CD4-positive, alpha-beta T cell treated with Interleukin-15 for 4 hours (primary cell): ENCODE measurements around the gene CNTN5.

Experiments used
- DNase-seq: peaks from one replicate; pipeline ENCODE4 v3.0.0-alpha.2; 2020; ENCODE audit warnings: low spot score

Gene CNTN5

DNA sequence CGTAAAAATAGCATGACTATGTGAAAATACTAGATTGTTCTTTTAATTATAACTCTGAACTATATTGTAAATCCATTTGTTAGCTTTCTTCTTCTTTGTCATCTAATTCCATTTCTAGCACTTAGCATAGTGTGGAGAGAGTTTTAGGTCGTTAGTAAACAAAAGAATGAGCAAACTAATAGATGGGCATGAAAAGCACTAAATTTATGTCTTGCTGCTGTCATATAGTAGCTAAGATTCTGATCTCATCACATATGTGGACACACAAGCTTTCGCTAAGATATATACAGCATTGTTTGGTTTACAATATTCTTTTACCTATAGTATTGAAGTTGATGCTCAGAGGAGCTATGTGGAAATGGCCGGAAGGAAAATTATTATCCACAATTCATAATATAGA is 370.5 kb downstream of the CNTN5 start:
- no peak for DNase-seq

- no peak for DNase-seq
These were observed 385.6 kb downstream of the CNTN5 start for GRCh38 chr11:99406345-99406744.

- DNase-seq: no peak
These were observed 389.9 kb downstream of the CNTN5 start for GRCh38 chr11:99410636-99411035.

GRCh38 chr11:99418927-99419720 is 398.4 kb downstream of the CNTN5 start:
- DNase-seq: no peak

GRCh38 chr11:99419991-99420390 is 399.2 kb downstream of the CNTN5 start:
- no peak for DNase-seq

DNA sequence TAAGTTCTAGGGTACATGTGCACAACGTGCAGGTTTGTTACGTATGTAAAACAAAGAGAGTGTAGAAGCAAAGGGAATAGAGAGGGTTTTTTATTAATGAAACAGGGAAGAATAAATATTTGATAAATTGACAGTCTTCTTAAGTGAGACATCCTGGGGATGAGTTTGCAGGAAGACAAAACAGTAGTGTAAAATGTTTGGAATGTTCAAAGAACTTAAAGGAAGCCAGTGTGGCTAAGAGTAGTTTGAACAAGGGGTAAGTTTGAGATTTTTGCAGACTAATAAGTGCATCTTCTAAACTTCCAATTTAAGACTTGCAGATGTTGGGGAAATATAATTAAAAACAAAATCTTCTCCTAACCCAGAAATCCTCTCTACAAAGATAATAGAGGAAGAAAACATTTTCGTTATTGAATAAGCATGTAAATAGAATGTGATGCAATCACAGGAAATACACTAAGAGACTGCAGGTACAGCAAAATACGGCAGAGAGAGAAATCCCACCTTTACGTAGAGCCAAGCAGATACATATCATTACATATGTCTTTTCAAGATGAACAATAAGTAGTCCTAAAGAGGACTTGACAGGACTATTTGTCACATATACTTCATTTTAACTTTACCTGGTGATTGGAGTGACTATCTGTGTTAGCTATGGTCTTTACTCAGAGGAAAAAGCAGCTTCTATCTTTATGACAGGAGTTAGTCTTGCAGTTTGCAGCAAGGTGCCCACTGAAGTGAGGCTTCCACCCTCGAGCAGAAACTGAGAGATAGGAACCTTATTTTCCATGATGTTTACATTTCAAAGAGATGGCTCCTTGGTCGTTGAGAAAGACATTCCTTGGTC is 402.1 kb downstream of the CNTN5 start:
- no peak for DNase-seq

- no peak for DNase-seq
These were observed 402.8 kb downstream of the CNTN5 start for GRCh38 chr11:99423428-99423983.

DNA sequence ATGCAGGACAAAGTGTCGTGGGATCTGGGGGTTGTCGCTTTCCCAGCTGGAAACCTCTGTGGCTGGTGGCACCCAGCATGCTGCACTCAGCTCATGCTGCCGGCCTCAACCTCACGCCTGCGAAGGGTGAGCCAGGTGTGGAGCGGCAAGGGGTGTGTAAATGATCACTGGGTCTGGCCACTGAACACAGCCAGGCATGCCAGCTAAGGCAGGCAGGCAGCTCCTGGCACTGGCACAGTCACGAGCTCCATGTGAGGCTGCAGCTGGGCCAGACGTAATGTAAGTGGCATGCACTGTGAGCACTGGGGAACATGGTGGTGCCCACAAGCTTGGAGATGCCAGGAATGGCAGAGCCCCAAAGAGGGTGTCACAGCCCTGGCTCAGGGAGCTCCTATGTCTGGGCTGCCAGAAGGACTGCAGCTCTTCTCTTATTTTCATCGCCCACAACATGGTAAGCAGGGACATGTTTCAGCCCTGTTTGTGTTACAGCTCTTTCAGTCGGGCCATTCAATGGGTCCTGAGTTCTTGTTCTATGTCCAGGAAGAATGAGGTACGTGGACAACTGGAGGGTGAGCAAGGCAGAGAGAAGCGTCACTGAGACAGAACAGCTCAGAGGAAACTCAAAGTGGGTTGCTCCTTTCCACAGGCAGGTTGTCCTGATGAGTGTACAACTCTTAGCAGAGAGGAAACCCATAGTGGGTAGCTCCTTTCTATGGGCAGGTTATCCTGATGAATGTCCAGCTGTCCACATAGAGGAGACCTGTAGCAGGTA is 403.8 kb downstream of the CNTN5 start:
- no peak for DNase-seq

- no peak for DNase-seq
These were observed 404.8 kb downstream of the CNTN5 start for GRCh38 chr11:99425596-99425995.

- DNase-seq: no peak
These were observed 411.9 kb downstream of the CNTN5 start for GRCh38 chr11:99432677-99433076.

DNA sequence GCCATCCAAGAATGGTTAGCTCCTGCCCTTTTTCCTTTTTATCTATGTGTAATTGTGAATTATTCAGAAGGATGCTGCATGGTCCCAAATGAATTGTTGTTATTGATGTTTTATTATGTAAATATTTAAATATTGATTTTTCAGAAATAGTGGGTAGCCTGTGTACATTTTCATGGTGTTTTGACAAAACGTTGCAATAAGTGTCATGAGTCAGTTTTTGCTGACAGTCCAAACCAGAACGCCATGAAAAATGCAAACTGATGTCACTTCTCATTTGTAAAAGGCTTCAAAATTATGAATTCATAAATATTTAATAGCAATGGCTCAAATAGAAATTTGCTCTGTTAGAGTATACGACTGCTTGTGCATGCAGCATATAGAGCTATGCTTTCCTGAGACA is 422.5 kb downstream of the CNTN5 start:
- DNase-seq: no peak

DNA sequence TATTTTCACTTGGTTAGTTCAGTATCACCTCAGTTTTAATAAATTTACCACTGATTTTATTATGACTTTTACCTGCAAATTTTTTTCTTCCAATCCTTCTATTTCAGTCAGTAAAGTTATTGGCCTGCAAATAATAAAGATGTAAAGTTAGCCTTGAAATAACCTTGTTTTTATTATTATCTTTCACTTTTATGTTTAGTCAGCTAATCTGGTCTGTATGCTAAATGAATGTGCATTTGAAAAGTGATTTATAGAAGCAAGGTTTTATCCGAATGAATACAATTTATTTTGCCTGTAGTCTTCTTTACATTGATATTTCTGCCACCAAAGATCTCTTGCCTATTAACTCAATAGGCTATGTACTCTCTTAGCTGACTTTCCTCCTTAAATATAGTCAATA is 425.7 kb downstream of the CNTN5 start:
- no peak for DNase-seq

DNA sequence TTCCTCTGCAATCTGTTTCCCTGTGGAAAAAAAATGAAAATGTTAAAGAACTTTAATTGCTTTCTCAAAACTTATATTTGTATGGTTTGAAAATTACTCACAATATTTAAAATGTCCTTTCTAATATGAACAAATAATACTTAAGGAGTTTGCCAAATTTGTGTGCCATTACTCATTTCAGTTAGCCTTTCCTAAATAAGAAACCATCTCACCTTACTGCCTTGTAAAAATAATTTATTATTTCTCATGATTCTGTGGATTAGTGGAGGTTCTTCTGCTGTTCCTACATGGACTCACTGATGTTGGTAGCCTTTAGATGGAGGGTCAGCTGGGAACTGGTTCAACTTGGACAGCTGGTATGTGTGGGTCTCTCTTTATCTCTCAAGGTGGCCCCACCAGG is 428.6 kb downstream of the CNTN5 start:
- no peak for DNase-seq

DNA sequence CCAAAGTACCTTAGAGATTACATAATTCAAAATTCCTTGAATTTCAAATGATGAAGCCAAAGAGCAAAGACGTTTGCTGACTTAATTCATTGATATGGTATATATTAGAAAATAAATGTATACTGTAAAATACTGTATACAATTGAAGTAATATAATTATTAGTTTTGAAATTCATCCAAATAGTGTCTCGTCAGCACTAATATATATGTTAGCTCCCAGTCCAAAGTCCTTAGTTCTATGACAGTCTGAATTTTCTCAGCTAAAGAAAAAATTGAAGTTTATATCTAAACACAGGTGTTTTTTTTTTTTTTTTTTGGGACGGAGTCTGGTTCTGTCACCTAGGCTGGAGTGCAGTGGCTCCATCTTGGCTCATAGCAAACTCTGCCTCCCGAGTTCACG is 431.3 kb downstream of the CNTN5 start:
- DNase-seq: no peak

DNA sequence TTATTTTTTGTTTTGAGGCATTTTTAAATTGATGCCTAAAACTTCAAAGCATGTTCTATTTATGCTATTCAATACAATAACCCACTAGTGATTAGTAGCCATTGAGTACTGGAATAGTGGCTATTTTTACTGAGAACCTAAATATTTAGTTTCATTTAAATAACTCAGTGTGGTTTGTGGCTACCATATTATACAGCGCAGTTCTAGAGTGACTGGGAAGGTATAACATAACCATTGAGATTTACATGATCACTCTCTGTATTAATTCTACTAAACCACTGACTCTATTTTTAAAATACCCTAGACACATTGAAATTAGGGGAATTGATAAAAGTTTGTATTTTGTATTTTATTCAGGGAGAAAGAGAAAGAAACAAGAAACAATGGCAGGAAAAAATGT is 441.2 kb downstream of the CNTN5 start:
- DNase-seq: no peak

- no peak for DNase-seq
These were observed 444.2 kb downstream of the CNTN5 start for GRCh38 chr11:99464985-99465384.

GRCh38 chr11:99489581-99489980 is 468.8 kb downstream of the CNTN5 start:
- no peak for DNase-seq

- DNase-seq: no peak
These were observed 473.3 kb downstream of the CNTN5 start for GRCh38 chr11:99494065-99494464.

DNA sequence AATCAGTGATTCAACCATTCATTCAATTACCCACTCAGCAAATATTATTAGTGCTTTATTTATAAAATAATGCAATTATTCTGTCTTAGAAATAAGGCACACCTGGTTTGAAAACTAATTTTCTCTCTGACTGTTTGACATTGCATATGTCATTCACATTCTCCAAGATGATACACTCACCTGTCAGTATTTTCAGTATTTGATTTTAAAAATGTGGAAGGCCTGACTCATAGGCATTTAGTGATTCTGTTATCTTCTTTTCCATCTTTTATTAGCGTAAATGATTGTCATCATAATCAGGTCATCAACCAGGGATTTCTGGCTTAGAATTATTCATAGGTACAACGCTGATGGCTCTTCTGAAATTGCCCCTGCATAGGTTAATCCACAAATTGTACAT is 480.9 kb downstream of the CNTN5 start:
- DNase-seq: no peak

DNA sequence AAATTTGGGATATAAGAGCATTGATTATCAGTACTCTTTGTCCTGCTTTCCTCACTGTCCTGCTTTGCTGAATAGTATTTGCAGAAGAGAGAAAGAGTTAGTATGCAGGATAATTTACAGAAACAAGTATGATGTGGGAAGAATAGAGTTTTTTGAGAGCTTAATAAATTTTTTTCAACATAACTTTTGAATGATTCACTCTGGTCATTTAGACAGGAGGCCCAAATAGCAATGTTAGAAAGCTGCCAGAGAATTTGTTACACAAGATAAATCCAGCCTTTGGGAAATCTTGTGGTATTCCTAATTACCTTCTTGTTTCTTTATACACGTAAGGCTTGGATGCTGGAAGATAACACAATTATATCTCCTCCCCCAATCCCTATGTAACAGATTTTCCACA is 484.6 kb downstream of the CNTN5 start:
- DNase-seq: no peak

- DNase-seq: no peak
These were observed 485.1 kb downstream of the CNTN5 start for GRCh38 chr11:99505831-99506230.

- no peak for DNase-seq
These were observed 489.1 kb downstream of the CNTN5 start for GRCh38 chr11:99509863-99510262.
